ENCODE measurements around the gene PRLR. TPM values are rescaled to one million over a fixed set of nuclear protein-coding genes. Genes with fewer than 3 reads are reported as not detected.

PRLR gene
- total and polyA plus RNA-seq, 2 experiments from 2014 or later, result 0.31 to 2.2 TPM

- Histone ChIP-seq H3K36me3 (ENCODE audit: insufficient read depth) (no peaks in the 10 kb centered on the region), H3K79me2 (replicated peaks; ENCODE audit: insufficient read depth) (no peaks in the 10 kb centered on the region), H3K27me3 (ENCODE audit: insufficient read depth) (no peaks in the 10 kb centered on the region), H3K4me2 (no peak overlapping the region), H3K4me3 (no peak overlapping the region), H3K27ac (ENCODE audit: low read depth) (no peak overlapping the region), H2AFZ (no peak overlapping the region), H3K4me1 (ENCODE audit: insufficient read depth) (no peaks in the 10 kb centered on the region), H3F3A (replicated peaks; ENCODE audit: low read depth) (no peaks in the 10 kb centered on the region), H3K9me2 (ENCODE audit: insufficient read depth) (peaks cover 10% of the 10 kb centered on the region), H4K20me1 (replicated peaks; ENCODE audit: insufficient read depth) (no peaks in the 10 kb centered on the region)
- Mint-ChIP-seq H3K27me3 (ENCODE audit: insufficient read depth, low read depth, poor library complexity) (peaks cover 2% of the 10 kb centered on the region), H3K27ac (no peak overlapping the region), H3K4me3 (no peak overlapping the region), H3K4me1 (no peaks in the 10 kb centered on the region), H3K9me3 (peaks cover 4% of the 10 kb centered on the region; the same call in 1 of the 3 replicates), H3K36me3 (ENCODE audit: low read depth) (no peaks in the 10 kb centered on the region)
- no peak for TF ChIP-seq REST (IDR thresholded peaks at IDR 0.05; ENCODE audit: unreplicated experiment)
- TF ChIP-seq EZH2phosphoT487 (IDR thresholded peaks at IDR 0.05; ENCODE audit: unreplicated experiment), result no peak
- TF ChIP-seq ZNF462 (CRISPR knock-in tag; IDR thresholded peaks at IDR 0.05), result no peak
- no peak for TF ChIP-seq ZNF331 (CRISPR knock-in tag; IDR thresholded peaks at IDR 0.05; ENCODE audit: low read depth)
- no peak for TF ChIP-seq POLR2AphosphoS5 (IDR thresholded peaks at IDR 0.05; ENCODE audit: low read depth)
- no peak for TF ChIP-seq CTCF (conservative IDR thresholded peaks at IDR 0.05; ENCODE audit: low read depth in 2 of 2)
- no peak for TF ChIP-seq JUNB (IDR thresholded peaks at IDR 0.05; ENCODE audit: unreplicated experiment)
- TF ChIP-seq CREB1 (CRISPR knock-in tag; IDR thresholded peaks at IDR 0.05; ENCODE audit: low read depth), result no peak
- TF ChIP-seq, protein P1, sequence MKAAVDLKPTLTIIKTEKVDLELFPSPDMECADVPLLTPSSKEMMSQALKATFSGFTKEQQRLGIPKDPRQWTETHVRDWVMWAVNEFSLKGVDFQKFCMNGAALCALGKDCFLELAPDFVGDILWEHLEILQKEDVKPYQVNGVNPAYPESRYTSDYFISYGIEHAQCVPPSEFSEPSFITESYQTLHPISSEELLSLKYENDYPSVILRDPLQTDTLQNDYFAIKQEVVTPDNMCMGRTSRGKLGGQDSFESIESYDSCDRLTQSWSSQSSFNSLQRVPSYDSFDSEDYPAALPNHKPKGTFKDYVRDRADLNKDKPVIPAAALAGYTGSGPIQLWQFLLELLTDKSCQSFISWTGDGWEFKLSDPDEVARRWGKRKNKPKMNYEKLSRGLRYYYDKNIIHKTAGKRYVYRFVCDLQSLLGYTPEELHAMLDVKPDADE (IDR thresholded peaks at IDR 0.05), result no peak
- no peak for TF ChIP-seq ZNF114 (CRISPR knock-in tag; IDR thresholded peaks at IDR 0.05)
- no peak for TF ChIP-seq NANOG (IDR thresholded peaks at IDR 0.05; ENCODE audit: borderline replicate concordance)
- no peak for TF ChIP-seq EZH2 (IDR thresholded peaks at IDR 0.05; ENCODE audit: low read depth, unreplicated experiment)
- no peak for TF ChIP-seq STAT1 (IDR thresholded peaks at IDR 0.05; ENCODE audit: unreplicated experiment)
- ATAC-seq, result no peak
- no peak for DNase-seq (ENCODE audit: low spot score)
Observed at GRCh38 chr5:35131723-35132122, 98.6 kb downstream of the PRLR start.
